Activated naive CD8-positive, alpha-beta T cell treated with anti-CD3 and anti-CD28 coated beads, Interleukin-2, amount 50 U/mL, for 16 hours (primary cell): Measurements from ENCODE around the gene FOXE3.

Experiments
- DNase-seq: peaks from one replicate; pipeline ENCODE4 v3.0.0-alpha.2; 2020; ENCODE audit warnings: low read depth, low spot score

Gene FOXE3

DNA sequence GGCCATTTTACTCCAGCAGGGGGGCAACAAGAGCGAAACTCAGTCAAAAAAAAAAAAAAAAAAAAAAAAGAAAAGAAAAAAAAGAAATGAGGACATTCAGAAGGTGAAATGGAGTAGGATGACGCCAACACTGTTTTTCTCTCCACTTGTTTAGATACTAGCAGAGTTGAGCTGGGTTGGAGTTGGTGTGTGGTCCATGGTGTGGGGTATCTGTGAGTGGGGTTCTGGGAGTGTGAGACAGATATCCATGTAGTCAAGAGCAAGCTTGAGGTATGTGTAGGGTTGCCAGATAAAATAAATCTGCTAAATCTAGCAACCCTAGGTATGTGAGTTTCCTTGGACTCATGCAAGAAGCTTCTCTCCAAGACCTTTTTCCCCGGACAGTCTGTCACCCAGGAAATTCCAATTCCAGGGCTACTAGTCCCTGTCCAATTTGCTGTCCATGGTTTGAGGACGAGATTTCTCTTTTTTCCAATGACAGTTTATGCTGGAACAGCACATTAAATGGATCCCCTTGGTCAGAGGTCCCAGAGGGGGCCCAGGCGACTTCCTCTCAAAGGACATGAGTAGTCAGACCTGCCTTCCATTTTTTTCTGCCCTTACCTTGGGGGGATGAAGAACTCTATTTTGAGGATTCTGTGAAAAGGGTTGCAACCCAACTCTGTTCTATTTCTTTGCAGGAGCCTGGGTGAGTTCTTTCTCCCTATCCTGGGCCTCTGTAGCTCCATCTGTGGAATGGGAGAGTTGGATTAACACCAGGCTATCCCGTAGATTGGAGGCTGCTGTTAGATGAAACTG is 19.6 kb downstream of the FOXE3 start:
- DNase-seq, result no peak

DNA sequence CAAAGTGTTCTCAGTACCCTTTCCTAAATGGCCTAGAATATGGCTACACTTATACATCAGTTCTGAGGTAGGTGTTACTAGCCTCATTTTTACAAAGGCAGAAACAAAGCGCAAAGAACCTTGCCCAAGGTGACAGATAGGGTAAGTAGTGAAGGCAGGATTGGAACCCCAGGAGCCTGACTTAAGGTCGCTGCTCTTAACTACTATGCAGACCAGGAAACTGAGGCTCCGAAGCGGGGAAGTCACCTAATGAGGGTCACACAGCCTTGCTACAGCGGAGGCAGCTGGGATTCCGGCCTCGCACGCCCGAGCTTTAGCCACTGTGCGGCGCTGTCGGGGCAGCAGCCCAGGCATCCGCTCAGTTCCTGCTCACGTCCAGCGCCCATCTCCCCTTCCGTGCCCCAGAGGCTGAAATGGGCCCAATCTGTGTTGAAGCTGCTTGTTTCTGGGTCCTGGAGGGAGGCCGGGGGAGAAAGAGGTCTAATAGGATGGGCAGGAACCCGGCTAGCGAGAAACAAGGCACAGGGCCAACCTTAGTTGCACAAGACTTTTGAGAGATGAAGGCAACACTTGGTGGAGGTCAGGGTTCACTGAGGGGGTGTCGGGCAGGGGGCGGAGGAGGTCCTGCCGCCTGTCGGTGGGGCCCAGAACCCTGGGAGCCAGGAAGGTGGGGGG is 20.4 kb downstream of the FOXE3 start:
- DNase-seq, result peak; percentile 32

DNA sequence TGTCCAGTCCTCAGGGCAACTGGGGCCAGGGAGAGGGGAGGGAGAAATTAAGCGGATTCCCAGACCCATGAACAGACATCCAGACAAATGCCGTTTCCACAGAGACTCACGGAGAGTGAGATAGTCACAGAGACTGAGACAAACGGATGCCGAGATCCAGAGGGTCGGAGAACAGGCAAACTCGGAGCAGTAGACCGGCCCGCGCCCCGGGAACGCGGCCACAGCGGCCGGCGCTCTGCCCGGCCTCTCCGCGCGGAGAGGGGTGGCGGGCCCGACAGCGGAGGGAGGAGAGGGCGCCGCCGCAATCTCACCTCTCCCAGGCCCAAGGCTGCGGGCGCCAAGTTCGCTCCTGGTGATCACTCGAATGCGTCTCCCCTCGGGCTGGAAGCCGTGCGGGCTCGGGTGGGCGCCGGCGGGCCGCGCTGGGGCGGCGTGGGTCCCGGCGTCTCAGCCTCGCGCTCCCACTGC is 20.9 kb downstream of the FOXE3 start:
- DNase-seq, result no peak

DNA sequence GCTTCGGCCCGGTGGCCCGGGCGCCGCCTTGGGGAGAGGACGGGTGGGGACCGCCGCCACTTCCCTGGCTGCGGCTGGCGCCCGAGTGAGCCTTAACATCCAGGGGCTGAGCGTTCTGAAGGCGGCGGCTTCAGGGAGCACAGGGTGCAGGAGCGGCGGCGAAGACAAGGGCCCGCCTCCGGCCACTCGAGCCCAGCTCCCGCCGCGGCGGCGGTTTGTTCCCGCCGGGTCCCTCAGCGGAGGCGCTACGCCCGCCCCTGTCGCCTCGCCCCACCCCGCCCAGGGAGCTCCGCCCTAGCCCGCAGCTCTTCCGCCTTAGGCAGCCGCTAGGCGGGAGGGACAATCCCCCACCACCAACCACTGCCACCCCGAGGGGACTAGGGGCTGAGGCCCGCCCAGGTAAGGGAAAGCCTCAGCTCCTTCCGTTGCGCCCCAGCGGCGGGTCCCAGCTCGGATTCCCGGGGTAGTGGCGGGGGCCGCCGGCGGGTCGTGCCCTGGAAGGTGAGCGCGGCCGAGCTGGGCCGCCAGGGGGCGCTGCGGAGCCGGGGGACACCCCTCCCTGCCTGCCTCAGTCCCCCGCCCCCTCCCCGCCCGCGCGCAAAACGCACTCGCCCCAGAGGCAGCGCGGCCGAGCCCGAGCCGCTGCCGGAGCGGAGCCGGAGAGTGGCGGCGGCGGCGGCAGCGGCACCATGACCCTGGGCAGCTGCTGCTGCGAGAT is 21.5 kb downstream of the FOXE3 start, which contains the start of gene FOXD2:
Gene FOXD2 (plus strand): TSS at position 598 of the 718 bp plus-strand sequence. CDS start 92 bp downstream, at position 690.
- peak; percentile 82 for DNase-seq

DNA sequence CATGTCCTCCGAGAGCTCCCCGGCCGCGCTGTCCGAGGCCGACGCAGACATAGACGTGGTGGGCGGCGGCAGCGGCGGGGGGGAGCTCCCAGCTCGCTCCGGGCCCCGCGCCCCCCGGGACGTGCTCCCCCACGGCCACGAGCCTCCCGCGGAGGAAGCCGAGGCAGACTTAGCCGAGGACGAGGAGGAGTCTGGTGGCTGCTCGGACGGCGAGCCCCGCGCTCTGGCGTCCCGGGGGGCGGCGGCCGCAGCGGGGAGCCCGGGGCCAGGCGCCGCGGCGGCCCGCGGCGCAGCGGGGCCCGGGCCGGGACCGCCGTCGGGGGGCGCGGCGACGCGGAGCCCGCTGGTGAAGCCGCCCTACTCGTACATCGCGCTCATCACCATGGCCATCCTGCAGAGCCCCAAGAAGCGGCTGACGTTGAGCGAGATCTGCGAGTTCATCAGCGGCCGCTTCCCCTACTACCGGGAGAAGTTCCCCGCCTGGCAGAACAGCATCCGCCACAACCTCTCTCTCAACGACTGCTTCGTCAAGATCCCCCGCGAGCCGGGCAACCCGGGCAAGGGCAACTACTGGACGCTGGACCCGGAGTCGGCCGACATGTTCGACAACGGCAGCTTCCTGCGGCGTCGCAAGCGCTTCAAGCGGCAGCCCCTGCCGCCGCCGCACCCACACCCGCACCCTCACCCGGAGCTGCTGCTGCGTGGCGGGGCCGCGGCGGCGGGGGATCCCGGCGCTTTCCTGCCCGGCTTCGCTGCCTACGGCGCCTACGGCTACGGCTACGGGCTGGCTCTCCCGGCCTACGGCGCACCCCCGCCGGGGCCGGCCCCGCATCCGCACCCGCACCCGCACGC is 22.3 kb downstream of the FOXE3 start:
- no peak for DNase-seq

DNA sequence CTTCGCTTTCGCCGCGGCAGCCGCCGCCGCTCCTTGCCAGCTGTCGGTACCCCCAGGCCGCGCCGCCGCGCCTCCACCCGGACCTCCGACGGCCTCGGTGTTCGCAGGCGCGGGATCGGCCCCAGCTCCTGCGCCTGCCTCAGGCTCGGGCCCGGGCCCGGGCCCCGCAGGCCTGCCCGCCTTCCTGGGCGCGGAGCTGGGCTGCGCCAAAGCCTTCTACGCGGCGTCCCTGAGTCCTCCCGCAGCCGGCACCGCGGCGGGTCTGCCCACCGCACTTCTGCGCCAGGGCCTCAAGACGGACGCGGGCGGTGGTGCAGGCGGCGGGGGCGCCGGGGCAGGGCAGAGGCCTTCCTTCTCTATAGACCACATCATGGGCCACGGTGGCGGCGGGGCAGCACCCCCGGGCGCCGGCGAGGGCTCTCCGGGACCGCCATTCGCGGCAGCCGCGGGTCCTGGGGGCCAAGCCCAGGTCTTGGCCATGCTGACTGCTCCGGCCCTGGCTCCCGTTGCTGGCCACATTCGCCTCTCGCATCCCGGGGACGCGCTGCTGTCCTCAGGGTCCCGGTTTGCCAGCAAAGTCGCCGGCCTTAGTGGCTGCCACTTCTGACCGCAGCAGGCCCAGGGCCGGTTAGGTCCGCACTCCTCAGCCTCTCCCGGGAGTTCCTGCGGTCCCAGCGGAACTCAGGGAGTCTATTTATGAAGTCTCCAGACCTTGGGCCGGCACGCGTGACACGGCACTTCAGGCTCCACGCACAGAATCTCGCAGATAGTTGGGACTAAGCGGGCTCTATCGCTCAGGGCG is 23.1 kb downstream of the FOXE3 start:
- DNase-seq, result no peak

DNA sequence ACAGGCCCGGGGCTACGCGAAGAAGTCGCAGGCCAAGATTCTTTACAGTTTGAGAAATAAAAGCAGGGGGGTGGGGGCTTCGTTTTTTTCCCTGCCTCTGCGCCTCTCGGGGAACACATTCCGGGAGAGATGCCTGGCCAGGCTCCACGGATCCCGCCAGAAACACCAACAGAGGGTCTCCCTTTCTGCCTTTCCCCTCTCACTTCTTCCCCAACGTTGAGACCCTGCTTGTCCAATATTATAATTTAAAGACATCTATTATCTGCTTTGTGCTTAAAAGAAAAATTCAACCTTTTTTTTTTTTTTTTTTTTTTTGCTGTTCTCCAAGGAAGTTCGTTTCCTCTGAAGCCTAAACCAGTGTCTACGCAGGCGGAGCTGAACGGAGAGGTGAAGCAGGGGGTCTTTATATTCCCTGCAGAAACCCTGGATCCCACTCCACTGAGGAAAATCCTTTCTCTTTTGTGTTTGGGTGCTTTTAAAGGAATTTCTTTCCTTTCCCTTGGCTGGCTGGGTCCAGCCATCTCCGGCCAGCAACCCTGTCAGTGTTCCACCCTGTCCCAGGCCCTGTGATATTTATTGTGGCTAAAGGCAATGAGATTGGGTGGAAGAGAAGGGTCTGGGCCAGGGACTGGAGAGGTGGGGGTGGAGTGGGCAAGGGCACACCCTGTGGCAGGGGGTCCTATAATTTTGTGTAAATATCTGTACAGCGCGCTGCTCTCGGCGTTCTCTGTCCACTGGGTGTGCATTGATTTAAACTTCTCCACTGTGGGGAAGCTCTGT is 23.9 kb downstream of the FOXE3 start:
- no peak for DNase-seq

DNA sequence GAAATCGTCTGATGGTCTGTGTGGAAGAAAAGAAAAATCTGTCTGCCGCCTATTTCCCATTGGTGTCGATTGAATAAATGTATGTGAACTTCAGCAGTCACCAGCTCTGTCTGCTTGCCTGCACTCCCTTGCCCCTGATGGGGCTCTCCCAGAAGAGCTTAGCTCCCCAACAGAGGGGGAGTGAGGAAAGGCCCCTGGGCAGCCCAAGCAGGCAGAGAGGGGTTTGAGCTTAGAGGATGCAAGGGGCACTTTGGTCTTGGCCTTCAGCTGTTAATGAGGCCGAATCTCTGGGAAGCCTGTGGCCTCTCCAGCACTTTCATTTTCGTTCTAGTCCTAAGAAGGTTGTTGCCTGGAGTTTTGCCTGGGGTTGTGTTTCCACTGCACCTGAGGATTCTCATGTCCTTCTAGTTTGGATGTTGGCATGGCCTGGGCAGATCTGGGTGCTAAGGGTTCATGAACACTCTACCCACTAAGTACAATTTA is 24.6 kb downstream of the FOXE3 start:
- DNase-seq, result no peak

DNA sequence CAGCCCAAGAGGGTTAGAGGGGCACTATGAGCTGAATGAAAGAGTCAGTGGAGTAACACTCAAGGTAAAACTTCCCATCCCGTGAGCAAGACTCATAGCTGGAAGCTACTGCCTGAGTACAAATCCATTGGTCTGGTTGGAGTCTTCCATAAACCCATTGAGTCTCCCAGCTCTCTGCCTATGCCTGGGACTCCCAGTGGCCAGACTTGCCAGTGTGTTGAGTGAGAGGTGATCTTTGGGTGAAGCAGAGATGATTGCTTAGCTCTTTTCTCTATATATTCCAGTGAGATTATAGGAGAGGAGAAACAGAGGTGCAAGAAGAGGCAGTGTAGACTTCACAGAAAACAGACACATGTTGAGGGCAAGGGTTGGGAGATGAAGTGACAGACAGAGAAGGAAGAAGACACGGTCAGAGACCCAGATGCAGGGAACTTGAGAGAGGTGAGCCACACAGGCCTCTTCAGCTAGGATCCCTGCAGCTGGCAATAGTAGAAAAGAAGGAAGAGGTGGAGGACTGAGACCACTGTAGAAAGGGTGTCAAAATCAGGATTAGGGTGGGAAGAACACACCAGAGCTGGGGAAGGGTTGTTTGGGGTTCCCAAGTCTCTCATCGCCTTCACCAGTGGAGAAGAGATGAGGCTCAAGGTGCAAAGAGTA is 25.5 kb downstream of the FOXE3 start:
- no peak for DNase-seq

DNA sequence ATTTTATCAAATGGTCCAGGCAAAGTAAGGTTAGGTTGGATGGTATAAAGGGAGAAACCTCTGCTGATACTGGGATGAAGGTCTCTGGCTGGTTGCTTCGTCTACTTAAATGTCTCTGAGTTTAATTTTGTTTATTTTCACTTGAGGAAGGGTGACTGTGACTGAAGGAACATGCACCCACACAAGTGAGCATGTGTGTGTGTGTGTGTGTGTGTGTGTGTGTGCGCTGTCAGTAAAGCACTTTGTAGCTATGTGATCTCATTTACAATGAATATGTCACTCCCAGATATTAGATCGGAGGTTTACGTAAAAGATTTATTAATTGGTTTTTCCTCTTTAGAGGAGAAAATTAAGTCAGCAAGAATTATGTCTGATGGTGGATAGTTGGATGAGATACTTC is 26.1 kb downstream of the FOXE3 start:
- DNase-seq, result no peak

DNA sequence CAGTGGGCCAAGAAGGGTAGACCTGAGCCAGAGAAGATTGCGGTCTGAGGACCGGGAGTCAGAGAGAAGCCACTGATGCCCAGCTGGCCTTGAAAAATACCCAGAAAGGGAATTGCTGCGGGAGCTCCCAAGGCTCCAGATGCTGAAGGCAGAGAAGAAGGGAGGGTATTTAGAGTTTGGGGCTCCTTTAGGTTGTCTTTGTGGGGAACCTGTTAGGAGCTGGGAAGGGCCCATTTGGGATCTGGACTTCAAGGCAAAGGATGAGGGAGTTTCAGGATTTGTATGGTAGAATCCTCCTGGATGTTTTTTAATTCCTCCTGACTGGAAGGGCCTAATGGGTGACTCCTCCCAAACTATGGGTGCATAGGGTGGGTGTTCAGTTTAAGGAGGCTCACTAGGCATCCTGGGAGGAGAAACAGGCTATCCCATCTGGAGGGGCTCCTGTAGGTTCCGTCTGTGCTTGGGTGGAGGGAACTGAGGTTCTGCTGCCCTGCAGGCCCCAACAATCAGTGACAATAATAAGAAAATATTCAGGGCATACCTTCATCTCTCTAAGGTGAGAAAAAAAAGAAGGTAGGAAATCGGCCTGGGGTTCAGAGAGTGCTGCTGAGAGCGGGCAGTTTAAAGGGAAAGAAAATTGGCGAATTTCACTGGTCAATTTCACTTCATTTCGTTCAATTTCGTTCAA is 26.9 kb downstream of the FOXE3 start:
- no peak for DNase-seq

DNA sequence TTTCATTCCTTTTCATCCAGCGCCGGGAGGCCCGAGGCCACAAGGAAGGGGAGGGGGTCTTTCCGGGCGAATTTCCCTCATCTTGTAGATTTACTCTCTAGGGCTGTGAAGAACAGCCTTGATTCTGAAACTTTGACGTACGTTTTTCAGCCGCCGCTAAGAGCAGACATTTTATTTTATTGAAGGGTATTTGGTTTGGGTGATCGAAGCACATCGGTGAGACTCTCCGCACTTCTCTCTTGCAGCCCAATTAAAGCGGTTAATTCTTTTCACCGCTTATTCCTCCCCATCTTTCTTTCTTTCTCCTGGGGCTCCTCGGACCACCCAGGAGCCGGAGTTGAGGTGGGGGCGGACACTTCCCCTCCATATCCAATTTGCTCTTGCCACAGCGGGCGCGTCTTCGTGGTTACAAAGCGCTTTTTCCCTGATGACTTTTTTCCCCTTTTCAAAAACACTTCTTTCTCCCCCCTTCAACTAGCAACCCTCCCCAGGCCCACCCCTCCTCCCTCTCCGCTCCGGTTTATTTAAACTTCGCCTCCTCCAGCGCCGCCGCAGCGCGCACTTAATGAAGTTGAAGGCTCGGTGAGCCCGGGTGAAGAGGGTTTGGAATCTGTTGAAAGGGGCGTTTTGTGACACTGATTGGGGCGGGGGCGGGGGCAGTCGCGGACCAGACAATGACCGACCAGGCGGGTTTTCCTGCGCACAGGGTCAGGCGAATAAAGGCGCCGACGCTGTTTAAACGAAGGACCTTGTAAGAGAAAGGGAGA is 27.6 kb downstream of the FOXE3 start:
- DNase-seq, result no peak

DNA sequence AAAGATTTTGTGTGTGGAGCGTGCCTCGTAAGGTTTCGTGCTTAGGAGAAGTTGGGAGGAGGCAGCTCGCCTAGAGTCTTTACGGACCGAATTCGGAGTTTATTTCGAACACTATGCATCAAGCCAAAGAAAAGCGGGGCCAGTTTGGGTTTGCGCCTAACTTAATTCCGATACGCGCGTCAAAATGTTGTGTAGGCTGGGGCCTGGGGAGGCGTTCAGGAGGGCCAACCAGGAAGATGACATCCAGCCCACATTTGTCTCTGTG is 28.1 kb downstream of the FOXE3 start:
- DNase-seq, result no peak

DNA sequence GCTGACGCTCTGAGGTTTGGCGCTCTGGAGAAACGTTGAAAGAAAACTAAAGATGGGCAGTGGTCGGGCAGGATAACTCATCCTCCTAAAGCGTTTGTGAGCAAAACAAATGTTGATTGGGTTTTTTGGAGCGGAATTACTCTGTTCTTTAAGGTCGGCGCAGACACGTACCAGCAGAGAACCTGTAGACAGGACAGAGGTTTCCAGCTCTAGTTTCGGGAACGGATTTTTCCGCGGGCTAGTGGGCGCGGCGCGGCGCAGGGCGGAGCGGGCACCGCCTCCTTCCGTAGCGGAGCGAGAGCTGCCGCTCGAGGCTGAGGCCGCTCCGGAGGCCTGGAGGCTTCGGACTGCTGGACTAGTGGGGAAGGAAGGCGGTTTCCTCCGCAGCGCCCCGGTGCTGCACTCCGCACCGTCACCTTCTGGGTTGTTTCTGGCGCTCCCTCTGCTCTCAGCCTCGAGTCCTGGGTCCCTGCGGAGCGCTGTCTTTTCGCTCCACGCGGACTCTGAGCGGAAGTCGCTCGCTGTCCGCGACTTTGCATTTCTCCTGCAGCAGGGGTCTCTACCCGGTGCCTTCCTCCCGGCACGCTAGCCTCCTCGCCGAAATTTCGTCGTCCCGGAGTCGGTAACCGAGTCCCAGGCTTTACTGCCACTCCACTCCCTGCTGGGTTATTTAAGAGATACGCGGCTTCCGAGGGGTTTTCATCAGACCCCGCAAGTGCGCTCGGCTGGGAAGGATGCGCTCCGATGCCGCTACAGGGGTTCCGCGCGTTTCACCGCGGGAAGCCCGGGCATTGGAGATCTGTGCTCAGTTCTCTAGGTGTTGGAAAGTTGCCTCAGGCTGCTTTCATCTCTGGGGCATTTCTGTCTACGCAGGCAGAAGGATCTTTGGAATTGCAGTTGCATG is 28.7 kb downstream of the FOXE3 start:
- DNase-seq, result no peak

DNA sequence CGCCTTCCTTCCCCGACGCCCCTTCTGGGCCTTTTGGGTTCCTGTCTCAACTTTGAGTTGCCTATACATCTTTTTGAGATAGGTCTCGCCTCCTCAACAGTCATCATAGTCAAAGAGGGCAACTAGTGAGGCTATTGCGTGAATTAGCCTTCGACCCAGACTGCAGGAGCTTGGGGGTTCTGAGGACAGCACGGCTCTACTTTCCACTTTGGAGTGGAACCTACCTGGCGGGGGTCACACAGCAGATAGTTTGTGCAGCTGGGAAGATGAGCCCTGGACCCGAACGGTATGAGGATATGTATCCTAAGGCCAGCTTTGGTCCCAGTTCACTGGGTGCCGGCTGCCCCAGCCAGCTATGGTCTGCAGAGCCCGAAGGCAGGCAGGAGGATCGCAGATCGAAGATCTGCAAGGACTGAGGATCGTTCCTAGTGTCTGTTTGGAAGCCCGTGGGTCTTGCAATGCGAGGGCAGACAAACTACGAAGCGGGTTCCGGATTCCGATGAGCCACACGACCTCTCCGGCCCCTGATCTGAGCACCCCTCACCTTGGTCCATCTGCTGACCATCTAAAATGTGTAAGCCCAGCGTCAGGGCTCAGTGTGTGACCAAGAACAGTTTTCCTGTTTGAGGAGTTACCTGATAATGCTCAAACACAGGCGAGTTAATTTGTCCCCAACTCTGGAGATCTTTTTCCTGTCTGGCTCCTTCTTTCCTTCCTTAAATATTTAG is 29.9 kb downstream of the FOXE3 start:
- no peak for DNase-seq

DNA sequence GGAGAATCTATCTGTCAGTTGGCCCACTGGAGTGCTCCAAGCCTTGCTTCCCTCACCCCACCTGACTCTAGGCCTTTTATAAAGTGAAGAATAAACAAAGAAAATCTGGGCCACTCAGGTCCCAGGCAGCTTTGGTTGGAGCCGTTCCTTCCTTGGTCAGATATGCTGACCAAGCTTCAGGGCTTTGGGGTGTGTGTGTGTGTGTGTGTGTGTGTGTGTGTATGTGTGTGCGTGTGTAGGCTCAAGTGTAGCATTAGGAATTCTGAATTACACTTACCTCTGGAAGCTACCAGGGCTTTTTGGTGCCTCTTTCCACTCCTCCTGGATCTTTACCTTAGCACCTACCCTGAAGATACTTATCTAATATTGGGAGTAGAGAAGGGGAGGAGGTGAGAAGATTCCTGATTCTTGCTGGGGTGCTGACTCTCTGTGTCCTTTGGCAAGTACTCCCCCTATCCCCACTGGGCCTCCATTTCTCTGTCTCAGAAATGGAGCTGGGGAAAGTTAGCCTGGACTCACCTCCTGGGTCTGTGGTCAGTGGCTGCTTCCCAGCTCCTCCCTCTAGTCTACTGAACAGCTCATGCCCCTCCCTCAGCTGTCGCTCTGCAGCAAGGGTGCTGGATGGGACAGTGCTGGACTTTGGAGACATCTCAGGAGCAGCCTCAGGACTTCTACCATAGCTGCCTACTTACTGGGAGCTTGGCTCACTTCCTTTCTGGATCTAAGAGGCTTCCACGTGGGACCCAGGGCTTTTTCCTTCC is 32.6 kb downstream of the FOXE3 start:
- DNase-seq, result no peak
